H1 (cell line): ENCODE results near the gene PTPRD. TPM values are rescaled to one million over a fixed set of nuclear protein-coding genes. Genes with fewer than 3 reads are reported as not detected.

ENCODE experiments used
- CTCF ChIA-PET: fragments of 300-600 bp; sonication (Branson Sonifier 250); formaldehyde crosslinking; loops from one replicate; lab custom pipeline; 2021; ENCODE audit not compliant: partially characterized antibody; lab: Charles Lee
- POLR2A ChIA-PET: fragments of 300-600 bp; sonication (Branson Sonifier 250); formaldehyde crosslinking; loops from one replicate; lab custom pipeline; 2021; ENCODE audit warnings: inconsistent platforms; ENCODE audit not compliant: partially characterized antibody; lab: Charles Lee
- DNase-seq, 2 experiments: peaks; one replicate each; pipeline versions ENCODE4 v3.0.0 to v3.0.0-alpha.2; 2010 to 2022; ENCODE audit warnings: low spot score in 2 of 2, low read depth in 1 of 2, mixed read lengths in 1 of 2
- FAIRE-seq: peaks from 2 replicates; lab custom pipeline; 2011; peaks lifted over from hg19 to GRCh38; lab: Jason Lieb, UNC
- H2AFZ ChIP-seq: 2 replicates; pipeline ENCODE4 v1.8.1; 2012; ENCODE audit warnings: low read length, inconsistent platforms
- H2AK5ac ChIP-seq: 2 replicates; pipeline ENCODE4 v1.6.1; 2013; ENCODE audit warnings: low read depth, low read length
- H2BK120ac ChIP-seq: replicated peaks from 2 replicates; pipeline ENCODE3; 2013; ENCODE audit warnings: low read depth, low read length, inconsistent platforms
- H2BK12ac ChIP-seq: 2 replicates; pipeline ENCODE4 v1.6.1; 2013; ENCODE audit warnings: low read depth, low read length
- H2BK15ac ChIP-seq: 2 replicates; pipeline ENCODE4 v1.6.1; 2013; ENCODE audit warnings: low read length
- H2BK20ac ChIP-seq: 2 replicates; pipeline ENCODE4 v1.6.1; 2013; ENCODE audit warnings: low read length
- H2BK5ac ChIP-seq: 2 replicates; pipeline ENCODE4 v1.6.1; 2013; ENCODE audit warnings: low read depth, low read length
- H3K14ac ChIP-seq: 2 replicates; pipeline ENCODE4 v1.6.1; 2013; ENCODE audit warnings: inconsistent platforms; ENCODE audit not compliant: insufficient read length
- H3K18ac ChIP-seq: 2 replicates; pipeline ENCODE4 v1.6.1; 2013; ENCODE audit warnings: low read length; ENCODE audit errors: extremely low read depth
- H3K23ac ChIP-seq: 2 replicates; pipeline ENCODE4 v1.6.1; 2013; ENCODE audit warnings: inconsistent platforms; ENCODE audit not compliant: insufficient read length
- H3K23me2 ChIP-seq: 2 replicates; pipeline ENCODE4 v1.6.1; 2013; ENCODE audit warnings: low read depth, low read length
- H3K27ac ChIP-seq: 2 replicates; pipeline ENCODE4 v1.6.1; 2011; ENCODE audit warnings: low read depth, low read length, inconsistent platforms
- H3K27me3 ChIP-seq, 4 experiments: replicated peaks in 1 of 4; 1 replicate in 1 of 4; 2 replicates in 3 of 4; pipeline versions ENCODE4 v1.6.1 to v1.8.1; 2011 to 2013; ENCODE audit warnings: low read length in 3 of 4, mild to moderate bottlenecking in 3 of 4, inconsistent platforms in 2 of 4, mixed read lengths in 2 of 4, moderate library complexity in 1 of 4; ENCODE audit not compliant: control insufficient read depth in 3 of 4, insufficient read depth in 3 of 4; ENCODE audit errors: extremely low read depth in 1 of 4
- H3K36me3 ChIP-seq, 4 experiments: 2 replicates each; pipeline versions ENCODE4 v1.6.1 to v1.8.1; 2011 to 2013; ENCODE audit warnings: mild to moderate bottlenecking in 4 of 4, low read length in 3 of 4, moderate library complexity in 2 of 4, control low read depth in 1 of 4, inconsistent platforms in 1 of 4; ENCODE audit not compliant: insufficient read depth in 4 of 4, control insufficient read depth in 2 of 4
- H3K4ac ChIP-seq: replicated peaks from 2 replicates; pipeline ENCODE3; 2013; ENCODE audit warnings: low read length, low read depth, mixed read lengths, inconsistent platforms; ENCODE audit not compliant: insufficient read length
- H3K4me1 ChIP-seq, 4 experiments: replicated peaks in 1 of 4; 1 replicate in 1 of 4; 2 replicates in 3 of 4; pipeline versions ENCODE4 v1.6.1 to v1.8.1; 2011 to 2013; ENCODE audit warnings: low read length in 3 of 4, inconsistent platforms in 2 of 4, mixed read lengths in 1 of 4; ENCODE audit not compliant: insufficient read depth in 4 of 4, control insufficient read depth in 3 of 4
- H3K4me2 ChIP-seq, 2 experiments: 2 replicates each; pipeline versions ENCODE4 v1.6.1 to v1.8.1; 2011 to 2013; ENCODE audit warnings: low read depth in 2 of 2, low read length in 2 of 2, control low read depth in 1 of 2, inconsistent platforms in 1 of 2, mild to moderate bottlenecking in 1 of 2; ENCODE audit not compliant: insufficient read depth in 1 of 2
- H3K4me3 ChIP-seq, 4 experiments: fragments of 200-600, 300-600 bp in 1 of 4; sonication (generic), shearing (Covaris generic), sonication (Bioruptor Twin) in 1 of 4; 2 replicates each; pipeline versions ENCODE4 v1.5.1 to v1.8.1; 2011 to 2016; ENCODE audit warnings: low read length in 4 of 4, low read depth in 3 of 4, control low read depth in 2 of 4, inconsistent platforms in 2 of 4, mild to moderate bottlenecking in 2 of 4, mixed read lengths in 1 of 4, moderate library complexity in 1 of 4; ENCODE audit not compliant: insufficient read depth in 2 of 4; ENCODE audit errors: extremely low read depth in 1 of 4
- H3K56ac ChIP-seq: replicated peaks from 2 replicates; pipeline ENCODE3; 2013; ENCODE audit warnings: low read depth, mild to moderate bottlenecking, mixed read lengths, low read length, inconsistent platforms; ENCODE audit not compliant: insufficient read length
- H3K79me1 ChIP-seq: 2 replicates; pipeline ENCODE4 v1.6.1; 2013; ENCODE audit warnings: low read depth, low read length, control low read depth
- H3K79me2 ChIP-seq, 2 experiments: 2 replicates each; pipeline versions ENCODE4 v1.6.1 to v1.8.1; 2012 to 2013; ENCODE audit warnings: low read length in 2 of 2, mild to moderate bottlenecking in 2 of 2, inconsistent platforms in 1 of 2; ENCODE audit not compliant: insufficient read depth in 2 of 2, control insufficient read depth in 1 of 2
- H3K9ac ChIP-seq, 4 experiments: replicated peaks in 1 of 4; 1 replicate in 1 of 4; 2 replicates in 3 of 4; pipeline versions ENCODE4 v1.6.1 to v1.8.1; 2011 to 2013; ENCODE audit warnings: low read depth in 3 of 4, low read length in 3 of 4, control low read depth in 2 of 4, mild to moderate bottlenecking in 2 of 4, moderate library complexity in 2 of 4, inconsistent platforms in 1 of 4; ENCODE audit errors: extremely low read depth in 1 of 4
- H3K9me3 ChIP-seq, 2 experiments: 2 replicates each; pipeline versions ENCODE4 v1.6.1 to v1.8.1; 2012 to 2013; ENCODE audit warnings: mild to moderate bottlenecking in 2 of 2, moderate library complexity in 2 of 2, control low read depth in 1 of 2, inconsistent platforms in 1 of 2, low read depth in 1 of 2, low read length in 1 of 2, mixed read lengths in 1 of 2; ENCODE audit not compliant: insufficient read depth in 2 of 2
- H4K20me1 ChIP-seq, 2 experiments: replicated peaks in 1 of 2; 2 replicates each; pipeline versions ENCODE3 to v1.8.1; 2011 to 2013; ENCODE audit warnings: inconsistent platforms in 2 of 2, low read length in 2 of 2, mild to moderate bottlenecking in 1 of 2; ENCODE audit not compliant: insufficient read depth in 2 of 2, control insufficient read depth in 1 of 2
- H4K5ac ChIP-seq: 2 replicates; pipeline ENCODE4 v1.6.1; 2013; ENCODE audit warnings: low read length, low read depth, mixed read lengths, inconsistent platforms; ENCODE audit not compliant: insufficient read length
- H4K8ac ChIP-seq: 2 replicates; pipeline ENCODE4 v1.8.0; 2013; ENCODE audit warnings: mild to moderate bottlenecking, moderate library complexity, low read length, inconsistent platforms; ENCODE audit not compliant: insufficient read depth; ENCODE audit errors: extremely low read depth
- H4K91ac ChIP-seq: replicated peaks from 2 replicates; pipeline ENCODE3; 2013; ENCODE audit warnings: low read length, mixed read lengths, inconsistent platforms; ENCODE audit not compliant: insufficient read length
- BACH1 ChIP-seq: IDR thresholded peaks from 2 replicates; pipeline ENCODE4 v1.6.1; 2012; ENCODE audit warnings: low read length, improper control_type of control experiment
- CBX8 ChIP-seq: fragments of 300-800, 300-1000 bp; sonication (generic); IDR thresholded peaks from 2 replicates; pipeline ENCODE4 v1.7.1; 2016; ENCODE audit warnings: low read depth, low read length, borderline replicate concordance
- EZH2 ChIP-seq: fragments of 200-600 bp; sonication (generic); IDR thresholded peaks from 2 replicates; pipeline ENCODE4 v1.7.1; 2012; ENCODE audit warnings: low read depth, mild to moderate bottlenecking, moderate library complexity, low read length, inconsistent platforms; ENCODE audit not compliant: severe bottlenecking
- KDM5A ChIP-seq: fragments of 200-600 bp; IDR thresholded peaks from 2 replicates; pipeline ENCODE4 v1.7.1; 2012; ENCODE audit warnings: mild to moderate bottlenecking, low read length, inconsistent platforms, mixed read lengths
- RXRA ChIP-seq: IDR thresholded peaks from 2 replicates; pipeline ENCODE4 v1.6.1; 2011; ENCODE audit warnings: low read depth, mild to moderate bottlenecking, low read length, moderate library complexity; ENCODE audit not compliant: insufficient read depth
- WGBS, 2 experiments: shearing (Covaris generic) in 1 of 2; methylation state at CpG; one replicate each; pipeline versions ENCODE4 v1.1.6 to v1.1.7; 2013 to 2015; ENCODE audit warnings: low lambda C conversion rate in 2 of 2, mixed read lengths in 2 of 2, inconsistent platforms in 1 of 2, low coverage in 1 of 2, missing lambda C conversion rate in 1 of 2; ENCODE audit not compliant: insufficient replicate concordance in 2 of 2, insufficient coverage in 1 of 2, insufficient read length in 1 of 2; ENCODE audit errors: extremely low coverage in 1 of 2, missing lambda C conversion rate in 1 of 2; 5-methylcytosine and 5-hydroxymethylcytosine counted together
- polyA plus RNA-seq, 7 experiments: library from polyadenylated mRNA; depleted of rRNA in 3 of 7; stranded (reverse) in 5 of 7; unstranded in 2 of 7; fragments of >200 nt in 5 of 7; fragments of 200-250 nt in 2 of 7; gene quantifications; 1 replicate in 5 of 7; 2 replicates in 1 of 7; 4 replicates in 1 of 7; pipeline versions ENCODE4 v1.2.1 to v1.2.3, GENCODE V29; 2011 to 2013; ENCODE audit warnings: missing spikeins in 2 of 7, mixed read lengths in 2 of 7
- total RNA-seq: library from RNA; stranded (reverse); fragmentation: NEBNext Ultra II Directional; extraction: Animal tissue kit (Norgen Biotek cat#: 25700); gene quantifications from 2 replicates; pipeline ENCODE4 v1.2.1, GENCODE V29; 2021
- TF ChIP-seq, protein P1 (sequence below): IDR thresholded peaks from 2 replicates; pipeline ENCODE4 v1.6.1; 2012; ENCODE audit warnings: inconsistent platforms

PTPRD gene
- total and polyA plus RNA-seq, 2 of the 8 experiments (the other 6 are each of a cell fraction or from before 2014, with no cell fraction given), result 17.2 to 77.0 TPM

DNA sequence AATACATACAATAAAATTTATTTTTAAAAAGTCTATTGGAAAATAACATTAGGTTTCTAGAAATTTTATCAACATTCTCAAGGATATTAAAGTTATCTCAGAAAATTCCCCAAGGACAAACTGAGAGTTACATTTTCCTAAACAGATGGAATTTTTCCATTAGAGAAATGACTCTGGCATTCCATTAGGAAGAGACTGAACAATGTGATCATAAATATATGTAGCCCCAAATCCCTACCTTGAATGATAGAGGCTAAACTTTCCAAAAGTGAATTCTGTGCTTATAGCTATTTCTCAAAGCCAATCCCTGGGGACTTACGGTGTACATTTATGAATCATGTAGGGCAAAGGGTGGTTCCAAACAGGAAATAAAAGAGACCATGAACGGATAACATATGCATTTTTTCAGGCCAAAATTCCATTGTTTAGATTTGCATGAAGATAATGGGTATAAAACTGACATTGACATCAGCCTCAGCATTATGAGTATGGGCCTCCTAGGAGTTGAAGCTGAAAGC lies 1632.2 kb downstream of the PTPRD start:
- Histone ChIP-seq H3K14ac (no peak overlapping the region), H3K27ac (no peak overlapping the region), H4K5ac (no peak overlapping the region)
- TF ChIP-seq, protein P1, sequence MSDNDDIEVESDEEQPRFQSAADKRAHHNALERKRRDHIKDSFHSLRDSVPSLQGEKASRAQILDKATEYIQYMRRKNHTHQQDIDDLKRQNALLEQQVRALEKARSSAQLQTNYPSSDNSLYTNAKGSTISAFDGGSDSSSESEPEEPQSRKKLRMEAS, result no peak
- TF ChIP-seq CBX8 (no peak), KDM5A (no peak), EZH2 (no peak), RXRA (no peak), BACH1 (no peak)
- TF ChIP-seq, all 59 proteins: peak for 0
- Histone ChIP-seq H2AK5ac (no peak overlapping the region), H2BK20ac (no peak overlapping the region), H2BK5ac (no peak overlapping the region), H4K8ac (no peak overlapping the region), H3K4ac (no peak overlapping the region), H3K4me3 (no peak overlapping the region), H2BK12ac (no peak overlapping the region), H3K23ac (no peak overlapping the region), H2BK120ac (no peak overlapping the region), H3K27me3 (no peaks in the 10 kb centered on the region), H3K79me1 (no peaks in the 10 kb centered on the region), H3K36me3 (no peaks in the 10 kb centered on the region), H4K91ac (no peak overlapping the region), H3K4me1 (no peaks in the 10 kb centered on the region), H3K23me2 (no peaks in the 10 kb centered on the region), H2AFZ (no peak overlapping the region), H2BK15ac (no peak overlapping the region), H3K18ac (no peak overlapping the region), H3K4me2 (no peak overlapping the region), H3K9ac (no peak overlapping the region), H4K20me1 (no peaks in the 10 kb centered on the region), H3K56ac (no peak overlapping the region), H3K9me3 (no peaks in the 10 kb centered on the region), H3K79me2 (no peaks in the 10 kb centered on the region)
- WGBS, 2 experiments, result 57% methylated on average over 2 of the region's 2 CpGs; no CpG with 5 or more reads in 1 of the 2 experiments
- FAIRE-seq (no peak), DNase-seq (no peak)
- CTCF ChIA-PET, result interaction anchor here (1.0 kb wide), 1 partner anchor 127 kb away, joined by 3 read pairs; no protein-coding TSS in a partner anchor
- POLR2A ChIA-PET, result no interaction called here
